T-helper 1 cell treated with Interleukin-12 subunit alpha and Interleukin-12 subunit beta and Interleukin-4 antibody, amounts not matched to agents 30 μg/mL and 1 μg/mL, for 36 hours (primary cell): ENCODE measurements around the gene CHMP4B.

Source experiments
- H3K27ac Mint-ChIP-seq: one replicate; pipeline ENCODE4 v1.8.0; 2021; ENCODE audit warnings: mild to moderate bottlenecking, mixed read lengths
- H3K27me3 Mint-ChIP-seq: one replicate; pipeline ENCODE4 v1.8.0; 2021; ENCODE audit warnings: low read depth, mixed read lengths
- H3K36me3 Mint-ChIP-seq: one replicate; pipeline ENCODE4 v1.8.0; 2021; ENCODE audit warnings: low read depth, mixed read lengths
- H3K4me1 Mint-ChIP-seq: one replicate; pipeline ENCODE4 v1.8.0; 2021; ENCODE audit warnings: low read depth, mixed read lengths
- H3K4me3 Mint-ChIP-seq: one replicate; pipeline ENCODE4 v1.8.0; 2021; ENCODE audit warnings: mild to moderate bottlenecking, moderate library complexity, mixed read lengths
- H3K9me3 Mint-ChIP-seq: one replicate; pipeline ENCODE4 v1.8.0; 2021; ENCODE audit warnings: mixed read lengths

Gene CHMP4B, protein sequence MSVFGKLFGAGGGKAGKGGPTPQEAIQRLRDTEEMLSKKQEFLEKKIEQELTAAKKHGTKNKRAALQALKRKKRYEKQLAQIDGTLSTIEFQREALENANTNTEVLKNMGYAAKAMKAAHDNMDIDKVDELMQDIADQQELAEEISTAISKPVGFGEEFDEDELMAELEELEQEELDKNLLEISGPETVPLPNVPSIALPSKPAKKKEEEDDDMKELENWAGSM

DNA sequence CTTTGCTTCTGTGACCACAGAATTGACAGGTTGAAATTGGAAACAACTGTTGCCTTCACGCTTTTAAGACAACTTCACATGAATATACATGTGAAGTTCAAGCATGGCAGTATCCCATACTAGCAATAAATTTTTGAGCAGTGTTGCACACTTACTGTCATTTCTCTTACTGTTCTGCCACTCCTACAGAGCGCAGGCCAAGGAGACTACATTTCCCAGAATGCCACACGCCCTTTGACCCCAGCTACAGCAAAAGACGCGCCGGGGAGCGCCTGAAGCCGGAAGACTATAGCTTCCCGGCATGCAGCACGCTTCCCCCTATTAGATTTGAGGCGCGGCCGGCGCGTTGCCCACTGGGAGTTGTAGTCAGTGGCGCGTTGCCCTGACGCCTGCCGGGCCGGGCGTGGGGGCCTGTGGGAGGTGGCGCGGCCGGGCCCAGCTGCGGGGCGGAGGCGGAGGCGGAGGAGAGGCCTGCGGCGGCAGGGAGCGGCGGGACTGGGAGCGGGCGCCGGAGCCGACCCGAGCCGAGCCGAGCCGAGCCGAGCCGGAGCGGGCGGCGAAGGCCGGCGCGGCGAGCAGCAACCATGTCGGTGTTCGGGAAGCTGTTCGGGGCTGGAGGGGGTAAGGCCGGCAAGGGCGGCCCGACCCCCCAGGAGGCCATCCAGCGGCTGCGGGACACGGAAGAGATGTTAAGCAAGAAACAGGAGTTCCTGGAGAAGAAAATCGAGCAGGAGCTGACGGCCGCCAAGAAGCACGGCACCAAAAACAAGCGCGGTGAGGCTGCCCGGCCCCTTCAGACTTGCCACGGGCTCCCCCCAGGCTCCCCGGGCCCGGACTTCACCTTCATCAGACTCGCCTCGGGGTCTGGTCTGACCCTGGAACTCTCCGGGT is at the start of gene CHMP4B:
TSS of gene CHMP4B (plus strand) at position 464 of the 891 bp plus-strand sequence. CDS start at position 585, 121 bp downstream.
- peaks cover 28% of the 10 kb centered on the region for H3K4me1 Mint-ChIP-seq
- peak within 1 kb of the TSS; percentile 93 for H3K27ac Mint-ChIP-seq
- H3K4me3 Mint-ChIP-seq: peak within 1 kb of the TSS; percentile 99
- peaks cover 15% of the 10 kb centered on the region for H3K36me3 Mint-ChIP-seq
- no peaks in the 10 kb centered on the region for H3K9me3 Mint-ChIP-seq
- no peaks in the 10 kb centered on the region for H3K27me3 Mint-ChIP-seq

DNA sequence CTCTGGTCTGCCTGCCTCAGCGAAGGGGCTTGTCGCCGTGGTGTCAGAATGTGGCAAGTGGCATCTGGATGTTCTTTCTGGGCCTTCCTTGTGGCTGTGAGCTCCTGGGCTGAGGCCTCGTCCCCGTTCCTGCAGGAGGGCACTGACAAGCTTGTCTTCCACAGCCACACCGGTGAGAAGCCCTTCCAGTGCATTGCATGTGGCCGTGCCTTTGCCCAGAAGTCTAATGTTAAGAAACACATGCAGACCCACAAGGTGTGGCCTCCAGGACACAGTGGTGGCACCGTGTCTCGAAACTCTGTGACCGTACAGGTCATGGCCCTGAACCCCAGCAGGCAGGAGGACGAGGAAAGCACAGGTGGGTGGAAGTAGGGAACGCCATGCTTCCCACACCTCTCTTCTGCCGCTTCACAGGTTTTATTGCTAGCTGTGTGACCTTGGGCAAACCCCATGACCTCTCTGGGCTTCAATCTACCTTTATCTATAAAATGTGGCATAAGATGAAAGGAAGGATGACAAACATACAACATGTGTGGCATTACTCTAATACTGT is 49.4 kb upstream of the CHMP4B start:
- no peak overlapping the region for H3K27ac Mint-ChIP-seq
- no peaks in the 10 kb centered on the region for H3K27me3 Mint-ChIP-seq
- H3K36me3 Mint-ChIP-seq: peaks cover 21% of the 10 kb centered on the region
- H3K4me1 Mint-ChIP-seq: no peaks in the 10 kb centered on the region
- peaks cover 5% of the 10 kb centered on the region for H3K9me3 Mint-ChIP-seq
- no peak overlapping the region for H3K4me3 Mint-ChIP-seq

DNA sequence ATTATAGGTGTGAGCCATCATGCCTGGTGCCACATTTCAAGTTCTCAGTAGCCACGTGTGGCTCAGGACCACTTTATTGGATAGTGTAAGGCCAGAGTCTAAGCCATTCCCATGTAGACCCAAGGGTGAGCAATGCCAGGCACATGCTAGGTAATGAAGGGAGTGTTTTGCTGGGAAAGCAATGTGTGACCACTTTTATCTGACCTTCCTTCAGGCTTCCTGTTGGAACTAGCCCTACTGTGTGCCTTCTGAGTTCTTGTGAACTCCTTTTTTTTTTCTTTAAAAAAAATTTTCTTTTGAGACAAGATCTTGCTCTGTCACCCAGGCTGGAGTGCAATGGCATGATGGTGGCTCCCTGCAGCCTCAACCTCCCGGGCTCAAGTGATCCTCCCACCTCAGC is 46.0 kb upstream of the CHMP4B start:
- Mint-ChIP-seq H3K27me3 (no peaks in the 10 kb centered on the region), H3K4me1 (peaks cover 2% of the 10 kb centered on the region), H3K9me3 (no peaks in the 10 kb centered on the region), H3K4me3 (no peak overlapping the region), H3K27ac (no peak overlapping the region), H3K36me3 (peaks cover 14% of the 10 kb centered on the region)

DNA sequence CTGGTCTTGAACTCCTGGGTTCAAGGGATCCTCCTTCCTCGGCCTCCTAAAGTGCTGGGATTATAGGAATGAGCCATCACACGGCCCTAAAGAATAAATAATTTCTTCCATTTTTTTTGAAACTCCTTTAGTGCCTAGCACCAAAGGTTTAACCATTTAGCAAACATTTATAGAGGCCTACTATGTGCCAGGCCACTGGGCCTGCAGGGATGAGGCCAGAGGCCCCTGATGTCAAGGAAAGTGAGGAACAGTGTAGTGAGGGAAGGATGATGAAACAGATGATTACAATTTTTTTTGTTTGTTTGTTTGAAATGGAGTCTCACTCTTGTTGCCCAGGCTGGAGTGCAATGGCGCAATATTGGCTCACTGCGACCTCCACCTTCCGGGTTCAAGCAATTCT is 45.6 kb upstream of the CHMP4B start:
- peaks cover 14% of the 10 kb centered on the region for H3K36me3 Mint-ChIP-seq
- no peaks in the 10 kb centered on the region for H3K27me3 Mint-ChIP-seq
- H3K27ac Mint-ChIP-seq: no peak overlapping the region
- no peaks in the 10 kb centered on the region for H3K9me3 Mint-ChIP-seq
- H3K4me3 Mint-ChIP-seq: no peak overlapping the region
- H3K4me1 Mint-ChIP-seq: peaks cover 2% of the 10 kb centered on the region

DNA sequence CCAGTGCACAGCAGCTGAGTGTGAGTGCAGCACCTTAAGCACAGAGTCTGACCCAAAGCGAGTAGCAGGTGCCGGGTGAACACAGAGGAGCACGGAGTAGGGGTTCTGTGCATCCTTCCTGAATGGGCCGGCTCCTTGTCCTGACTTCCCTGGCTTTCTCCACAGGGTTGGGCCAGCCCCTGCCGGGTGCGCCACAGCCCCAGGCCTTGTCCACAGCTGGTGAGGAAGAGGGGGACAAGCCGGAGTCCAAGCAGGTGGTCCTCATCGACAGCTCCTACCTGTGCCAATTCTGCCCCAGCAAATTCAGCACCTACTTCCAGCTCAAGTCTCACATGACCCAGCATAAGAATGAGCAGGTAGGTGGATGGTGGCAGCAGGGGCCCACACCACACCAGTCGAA is 44.5 kb upstream of the CHMP4B start:
- Mint-ChIP-seq H3K27ac (no peak overlapping the region), H3K9me3 (no peaks in the 10 kb centered on the region), H3K27me3 (no peaks in the 10 kb centered on the region), H3K4me3 (no peak overlapping the region), H3K36me3 (peaks cover 14% of the 10 kb centered on the region), H3K4me1 (peaks cover 2% of the 10 kb centered on the region)

DNA sequence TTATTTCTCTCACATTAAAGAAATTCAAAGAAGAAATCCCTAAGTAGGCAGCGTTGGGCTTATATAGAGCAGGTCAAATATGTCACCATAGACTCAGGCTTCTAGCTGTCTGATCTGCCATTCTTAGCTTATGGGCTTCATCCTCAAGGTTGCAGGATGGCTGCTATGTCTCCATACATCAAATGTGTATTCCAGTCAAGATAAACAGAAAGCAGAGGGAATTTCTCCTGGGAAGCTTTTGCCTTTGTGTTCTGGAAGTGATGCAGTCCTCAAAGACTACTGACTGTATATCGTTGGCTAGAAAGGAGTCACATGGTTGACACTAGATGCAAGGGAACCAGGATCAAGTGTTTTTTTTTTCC is 43.4 kb upstream of the CHMP4B start:
- peaks cover 18% of the 10 kb centered on the region for H3K36me3 Mint-ChIP-seq
- H3K9me3 Mint-ChIP-seq: no peaks in the 10 kb centered on the region
- H3K27me3 Mint-ChIP-seq: no peaks in the 10 kb centered on the region
- no peak overlapping the region for H3K27ac Mint-ChIP-seq
- H3K4me3 Mint-ChIP-seq: no peak overlapping the region
- H3K4me1 Mint-ChIP-seq: peaks cover 6% of the 10 kb centered on the region

DNA sequence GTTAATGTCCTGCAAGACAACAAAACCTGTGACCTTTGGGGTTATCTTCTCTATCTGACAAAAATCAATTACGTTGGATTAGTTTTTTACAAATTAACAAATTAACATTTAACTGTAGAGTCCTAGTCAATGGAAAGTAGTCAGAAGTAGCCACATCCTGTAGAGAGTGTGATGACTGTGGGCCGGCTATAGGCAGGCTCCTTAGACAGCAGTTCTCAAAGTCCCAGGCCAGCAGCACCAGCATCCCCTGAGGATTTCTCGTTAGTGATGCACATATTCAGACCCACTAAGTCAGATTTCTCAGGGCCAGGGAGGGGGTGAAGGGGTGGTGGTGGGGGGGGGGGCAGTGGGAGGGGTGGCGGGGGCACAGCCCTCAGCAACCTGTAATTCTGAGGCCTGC is 42.1 kb upstream of the CHMP4B start:
- H3K4me3 Mint-ChIP-seq: no peak overlapping the region
- no peaks in the 10 kb centered on the region for H3K27me3 Mint-ChIP-seq
- no peak overlapping the region for H3K27ac Mint-ChIP-seq
- peaks cover 17% of the 10 kb centered on the region for H3K36me3 Mint-ChIP-seq
- peaks cover 6% of the 10 kb centered on the region for H3K4me1 Mint-ChIP-seq
- H3K9me3 Mint-ChIP-seq: no peaks in the 10 kb centered on the region

DNA sequence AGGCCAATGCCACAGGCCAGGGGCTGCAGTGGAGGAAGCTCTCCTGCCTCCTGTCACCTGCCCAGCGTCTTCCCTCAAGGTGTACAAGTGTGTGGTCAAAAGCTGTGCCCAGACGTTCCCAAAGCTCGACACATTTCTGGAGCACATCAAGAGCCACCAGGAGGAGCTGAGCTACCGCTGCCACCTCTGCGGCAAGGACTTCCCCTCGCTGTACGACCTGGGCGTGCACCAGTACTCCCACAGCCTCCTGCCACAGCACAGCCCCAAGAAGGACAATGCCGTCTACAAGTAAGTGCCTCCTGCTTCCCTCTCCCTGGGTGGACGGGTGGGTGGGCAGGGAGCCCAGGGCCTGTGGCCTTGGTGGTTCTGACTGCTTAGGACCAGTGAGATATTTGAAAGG is 41.1 kb upstream of the CHMP4B start:
- no peaks in the 10 kb centered on the region for H3K9me3 Mint-ChIP-seq

DNA sequence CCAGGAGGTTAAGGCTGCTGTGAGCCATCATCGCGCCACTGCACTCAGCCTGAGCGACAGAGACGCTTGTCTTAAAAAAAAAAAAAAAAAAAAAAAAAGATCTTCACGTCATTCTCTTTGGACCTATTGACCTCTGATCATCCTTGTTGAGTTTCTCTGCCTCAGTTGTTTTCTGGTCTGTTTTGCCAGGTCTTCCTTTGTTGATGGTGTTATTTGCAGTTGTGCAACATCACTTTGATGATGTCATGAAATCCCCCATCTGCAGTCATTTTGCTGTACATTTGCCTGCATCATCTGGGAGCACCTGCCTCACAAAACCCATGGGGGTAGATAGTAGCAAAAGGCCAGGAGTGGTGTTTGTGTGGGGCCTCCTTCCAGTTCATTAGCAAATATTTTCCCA is 39.2 kb upstream of the CHMP4B start:
- peaks cover 15% of the 10 kb centered on the region for H3K36me3 Mint-ChIP-seq
- no peaks in the 10 kb centered on the region for H3K9me3 Mint-ChIP-seq
- no peak overlapping the region for H3K27ac Mint-ChIP-seq
- H3K27me3 Mint-ChIP-seq: no peaks in the 10 kb centered on the region
- no peak overlapping the region for H3K4me3 Mint-ChIP-seq
- H3K4me1 Mint-ChIP-seq: peaks cover 8% of the 10 kb centered on the region

More for the DNA sequence above, 41.1 kb upstream of the CHMP4B start:
- peaks cover 18% of the 10 kb centered on the region for H3K36me3 Mint-ChIP-seq
- peaks cover 8% of the 10 kb centered on the region for H3K4me1 Mint-ChIP-seq
- H3K27me3 Mint-ChIP-seq: no peaks in the 10 kb centered on the region
- no peak overlapping the region for H3K27ac Mint-ChIP-seq
- no peak overlapping the region for H3K4me3 Mint-ChIP-seq

DNA sequence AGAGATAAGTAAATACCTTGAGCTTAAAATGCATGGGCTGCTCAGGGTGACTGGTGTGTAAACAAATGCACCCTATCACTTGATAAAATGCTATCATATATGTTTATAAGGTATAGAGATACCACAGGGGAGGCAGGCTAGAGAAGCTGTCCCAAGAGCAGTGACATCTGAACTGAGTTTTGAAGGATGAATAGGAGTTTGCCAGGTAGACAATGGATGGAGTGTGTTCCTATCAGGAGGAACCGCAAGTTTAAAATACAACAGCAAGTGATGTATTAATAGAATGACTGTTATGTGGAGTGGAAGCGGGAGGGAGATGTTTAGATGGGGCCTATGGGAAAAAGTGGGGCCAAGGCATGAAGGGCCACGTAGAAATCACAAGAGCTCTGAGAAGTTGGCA is 38.7 kb upstream of the CHMP4B start:
- Mint-ChIP-seq H3K27me3 (no peaks in the 10 kb centered on the region), H3K4me1 (peaks cover 8% of the 10 kb centered on the region), H3K36me3 (peaks cover 14% of the 10 kb centered on the region), H3K4me3 (no peak overlapping the region), H3K9me3 (no peaks in the 10 kb centered on the region), H3K27ac (no peak overlapping the region)

DNA sequence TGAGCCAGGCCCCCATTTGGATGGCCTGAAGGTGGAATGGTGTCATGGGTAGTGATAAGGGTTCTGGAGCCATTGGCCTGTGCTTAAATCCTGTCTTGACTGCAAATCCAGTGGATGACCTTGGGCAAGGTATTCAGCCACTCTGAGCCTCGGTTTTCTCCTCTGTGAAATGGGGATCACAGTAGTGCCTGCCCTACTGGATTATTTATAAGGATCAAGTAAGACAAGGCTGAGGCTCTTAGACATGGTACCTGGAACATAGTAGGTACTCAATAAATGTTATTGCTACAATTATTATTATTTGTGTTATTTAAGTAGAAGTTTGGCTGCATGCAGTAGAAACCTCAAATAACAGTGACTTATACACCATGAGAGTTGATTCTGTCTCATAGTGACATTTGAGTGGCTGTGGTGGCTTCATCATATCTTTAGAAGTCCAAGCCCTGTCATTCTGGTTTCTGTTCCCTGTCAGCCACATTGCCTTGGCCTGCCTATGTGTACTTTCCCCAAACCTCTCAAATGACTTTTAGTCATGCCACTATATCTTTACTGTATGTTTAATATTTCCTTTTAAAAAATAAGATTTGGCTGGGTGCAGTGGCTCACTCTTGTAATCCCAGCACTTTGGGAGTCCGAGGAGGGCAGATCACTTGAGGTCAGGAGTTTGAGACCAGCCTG is 37.6 kb upstream of the CHMP4B start:
- H3K36me3 Mint-ChIP-seq: peaks cover 13% of the 10 kb centered on the region
- H3K27ac Mint-ChIP-seq: no peak overlapping the region
- H3K4me1 Mint-ChIP-seq: peaks cover 11% of the 10 kb centered on the region
- H3K9me3 Mint-ChIP-seq: no peaks in the 10 kb centered on the region
- H3K4me3 Mint-ChIP-seq: no peak overlapping the region
- no peaks in the 10 kb centered on the region for H3K27me3 Mint-ChIP-seq

DNA sequence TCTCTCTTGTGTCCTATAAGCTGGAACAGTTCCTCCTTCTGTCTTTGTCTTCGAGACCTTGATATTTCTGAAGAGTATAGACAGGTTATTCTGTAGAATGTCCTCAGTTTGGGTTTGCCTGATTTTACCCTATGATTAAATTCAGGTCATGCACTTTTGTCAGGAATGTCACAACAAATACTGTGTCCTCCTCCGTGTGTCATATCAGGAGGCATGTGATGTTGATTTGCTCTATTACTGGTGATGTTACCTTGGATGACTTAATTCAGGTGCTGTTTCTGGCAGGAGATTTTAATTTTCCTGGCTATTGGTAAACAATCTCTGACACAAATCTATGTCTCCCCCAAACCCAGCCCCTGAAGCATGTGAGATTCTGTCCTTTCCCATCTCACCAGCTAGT is 33.3 kb upstream of the CHMP4B start:
- peaks cover 17% of the 10 kb centered on the region for H3K4me1 Mint-ChIP-seq
- H3K36me3 Mint-ChIP-seq: peaks cover 17% of the 10 kb centered on the region
- H3K9me3 Mint-ChIP-seq: no peaks in the 10 kb centered on the region
- H3K4me3 Mint-ChIP-seq: no peak overlapping the region
- no peaks in the 10 kb centered on the region for H3K27me3 Mint-ChIP-seq
- H3K27ac Mint-ChIP-seq: no peak overlapping the region

DNA sequence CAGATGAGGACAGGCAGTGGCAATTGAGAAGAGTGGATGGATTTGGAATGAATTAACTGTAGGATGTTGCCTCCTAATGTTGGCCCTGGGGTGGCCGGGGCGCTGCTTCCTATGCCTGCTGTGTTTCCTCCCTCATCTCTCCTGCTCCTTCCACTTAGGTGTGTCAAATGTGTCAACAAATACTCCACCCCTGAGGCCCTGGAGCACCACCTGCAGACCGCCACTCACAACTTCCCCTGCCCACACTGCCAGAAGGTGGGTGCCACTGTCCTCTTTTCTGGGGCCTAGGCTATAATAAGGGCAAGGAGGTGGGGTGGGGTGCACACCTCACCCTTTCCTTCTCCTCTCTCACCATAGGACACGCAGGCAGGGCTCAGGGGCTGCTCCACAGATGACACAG is 30.0 kb upstream of the CHMP4B start:
- peaks cover 15% of the 10 kb centered on the region for H3K4me1 Mint-ChIP-seq

DNA sequence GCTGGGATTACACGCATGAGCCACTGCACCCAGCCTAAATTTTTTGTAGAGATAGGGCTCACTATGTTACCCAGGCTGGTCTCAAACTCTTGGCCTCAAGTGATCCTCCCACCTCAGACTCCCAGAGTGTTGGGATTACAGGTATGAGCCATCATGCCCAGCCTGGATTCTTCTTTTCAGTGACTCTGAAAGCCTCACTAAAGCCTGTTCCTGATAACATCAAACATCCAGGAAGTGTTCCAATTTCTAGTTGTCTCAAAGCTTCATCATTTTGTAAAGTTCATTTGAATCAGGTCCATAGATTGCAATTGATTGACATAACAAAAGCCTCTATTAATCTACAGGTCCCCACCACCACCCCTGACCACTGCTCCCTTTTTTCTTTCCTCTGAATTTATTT is 29.2 kb upstream of the CHMP4B start:
- no peaks in the 10 kb centered on the region for H3K9me3 Mint-ChIP-seq
- no peaks in the 10 kb centered on the region for H3K27me3 Mint-ChIP-seq
- no peak overlapping the region for H3K4me3 Mint-ChIP-seq
- peaks cover 13% of the 10 kb centered on the region for H3K36me3 Mint-ChIP-seq
- H3K27ac Mint-ChIP-seq: no peak overlapping the region
- peaks cover 16% of the 10 kb centered on the region for H3K4me1 Mint-ChIP-seq

More for the DNA sequence above, 30.0 kb upstream of the CHMP4B start:
- H3K27ac Mint-ChIP-seq: no peak overlapping the region
- H3K36me3 Mint-ChIP-seq: peaks cover 13% of the 10 kb centered on the region
- H3K4me3 Mint-ChIP-seq: no peak overlapping the region
- no peaks in the 10 kb centered on the region for H3K27me3 Mint-ChIP-seq
- no peaks in the 10 kb centered on the region for H3K9me3 Mint-ChIP-seq
